ENCODE data around the gene LRRC7.
"Not testable (repeated sequence)": the region's sequence is repeated elsewhere in the genome, so short reads cannot be mapped to it uniquely, and the experiment has no call there.

GRCh38 chr1:69928234-69928633, 360.5 kb downstream of the LRRC7 start:
- TF ChIP-seq RNF2 (conservative IDR thresholded peaks at IDR 0.05; ENCODE audit: low read depth); SP1 (IDR thresholded peaks at IDR 0.05); SP1 (CRISPR knock-in tag; IDR thresholded peaks at IDR 0.05); ZNF547 (CRISPR knock-in tag; IDR thresholded peaks at IDR 0.05); ZFX (CRISPR knock-in tag; IDR thresholded peaks at IDR 0.05; ENCODE audit: low read depth); MBD4 (IDR thresholded peaks at IDR 0.05; ENCODE audit: borderline replicate concordance, low read length); CBFB (CRISPR knock-in tag; IDR thresholded peaks at IDR 0.05); ZNF281 (CRISPR knock-in tag; IDR thresholded peaks at IDR 0.05; ENCODE audit: borderline replicate concordance); FOXC1 (CRISPR knock-in tag; IDR thresholded peaks at IDR 0.05; ENCODE audit: borderline replicate concordance); ZNF788 (CRISPR knock-in tag; IDR thresholded peaks at IDR 0.05; ENCODE audit: borderline replicate concordance); HNRNPL (IDR thresholded peaks at IDR 0.05; ENCODE audit: low read depth, low read length); TBL1XR1 (IDR thresholded peaks at IDR 0.05; ENCODE audit: borderline replicate concordance, low read length, partially characterized antibody); ATF2 (CRISPR knock-in tag; IDR thresholded peaks at IDR 0.05): not testable (repeated sequence)
- TF ChIP-seq CTCF (CRISPR knock-in tag; IDR thresholded peaks at IDR 0.05) = 0 out of 2 replicates have a peak, but pooled peaks have one; percentile 7

Data from HepG2 (cell line).